H9 (cell line): ENCODE measurements around the gene GABBR2. TPM values are rescaled to one million over a fixed set of nuclear protein-coding genes. Genes with fewer than 3 reads are reported as not detected.

ENCODE experiments used
- DNase-seq: peaks from one replicate; pipeline ENCODE4 v3.0.0-alpha.2; 2017
- H2AFZ ChIP-seq: one replicate; pipeline ENCODE4 v1.6.1; 2013; ENCODE audit warnings: mild to moderate bottlenecking, low read length, control low read depth, moderate library complexity
- H2AK5ac ChIP-seq: 2 replicates; pipeline ENCODE4 v1.6.1; 2013; ENCODE audit warnings: low read length, control low read depth, mixed read lengths; ENCODE audit not compliant: insufficient read length
- H2BK120ac ChIP-seq: one replicate; pipeline ENCODE4 v1.6.1; 2013; ENCODE audit warnings: low read depth, mild to moderate bottlenecking, low read length, control low read depth, inconsistent platforms; ENCODE audit not compliant: poor library complexity, severe bottlenecking
- H2BK12ac ChIP-seq: 2 replicates; pipeline ENCODE4 v1.6.1; 2013; ENCODE audit warnings: low read length, control low read depth, mixed read lengths, low read depth; ENCODE audit not compliant: insufficient read length
- H2BK15ac ChIP-seq: 2 replicates; pipeline ENCODE4 v1.6.1; 2013; ENCODE audit warnings: low read depth, low read length, control low read depth
- H2BK20ac ChIP-seq: one replicate; pipeline ENCODE4 v1.6.1; 2013; ENCODE audit warnings: low read depth, mild to moderate bottlenecking, low read length, control low read depth, inconsistent platforms; ENCODE audit not compliant: poor library complexity, severe bottlenecking
- H2BK5ac ChIP-seq: 2 replicates; pipeline ENCODE4 v1.6.1; 2013; ENCODE audit warnings: low read length, control low read depth, mixed read lengths; ENCODE audit not compliant: insufficient read length
- H3K14ac ChIP-seq: 2 replicates; pipeline ENCODE4 v1.6.1; 2013; ENCODE audit warnings: low read length, control low read depth; ENCODE audit not compliant: insufficient read depth
- H3K18ac ChIP-seq: 2 replicates; pipeline ENCODE4 v1.6.1; 2013; ENCODE audit warnings: low read depth, mild to moderate bottlenecking, mixed read lengths, low read length, control low read depth; ENCODE audit not compliant: insufficient read length
- H3K23ac ChIP-seq: 2 replicates; pipeline ENCODE4 v1.6.1; 2013; ENCODE audit warnings: low read length, control low read depth, mixed read lengths, low read depth; ENCODE audit not compliant: insufficient read length
- H3K23me2 ChIP-seq: 2 replicates; pipeline ENCODE4 v1.6.1; 2013; ENCODE audit warnings: low read depth, mild to moderate bottlenecking, mixed read lengths, low read length, control low read depth; ENCODE audit not compliant: insufficient read length, poor library complexity, severe bottlenecking
- H3K27ac ChIP-seq: 2 replicates; pipeline ENCODE4 v1.5.1; 2013; ENCODE audit warnings: low read length, control low read depth, mixed read lengths, low read depth; ENCODE audit not compliant: insufficient read length
- H3K27me3 ChIP-seq: 2 replicates; pipeline ENCODE4 v1.6.1; 2013; ENCODE audit warnings: low read length, control low read depth, inconsistent platforms; ENCODE audit not compliant: insufficient read depth
- H3K4ac ChIP-seq: 2 replicates; pipeline ENCODE4 v1.6.1; 2013; ENCODE audit warnings: low read depth, mild to moderate bottlenecking, control low read depth, inconsistent platforms, low read length, moderate library complexity
- H3K4me1 ChIP-seq: 2 replicates; pipeline ENCODE4 v1.6.1; 2013; ENCODE audit warnings: low read length, control low read depth, inconsistent platforms; ENCODE audit not compliant: insufficient read depth
- H3K4me2 ChIP-seq: 2 replicates; pipeline ENCODE4 v1.6.1; 2013; ENCODE audit warnings: low read length, control low read depth, mixed read lengths; ENCODE audit not compliant: insufficient read length, insufficient read depth
- H3K56ac ChIP-seq: 2 replicates; pipeline ENCODE4 v1.6.1; 2013; ENCODE audit warnings: low read depth, mild to moderate bottlenecking, mixed read lengths, low read length, control low read depth; ENCODE audit not compliant: insufficient read length
- H3K79me1 ChIP-seq: 2 replicates; pipeline ENCODE4 v1.6.1; 2013; ENCODE audit warnings: low read depth, mild to moderate bottlenecking, moderate library complexity, low read length, control low read depth, inconsistent platforms; ENCODE audit not compliant: insufficient read depth, poor library complexity, severe bottlenecking
- H3K79me2 ChIP-seq: 2 replicates; pipeline ENCODE4 v1.6.1; 2013; ENCODE audit warnings: low read length, control low read depth, inconsistent platforms; ENCODE audit not compliant: insufficient read depth
- H3K9ac ChIP-seq: 2 replicates; pipeline ENCODE4 v1.6.1; 2013; ENCODE audit warnings: low read length, control low read depth, mixed read lengths; ENCODE audit not compliant: insufficient read length; ENCODE audit errors: extremely low read depth
- H3K9me3 ChIP-seq: one replicate; pipeline ENCODE4 v1.6.1; 2013; ENCODE audit warnings: low read depth, low read length, inconsistent platforms; ENCODE audit not compliant: control insufficient read depth
- H3T11ph ChIP-seq: one replicate; pipeline ENCODE4 v1.6.1; 2013; ENCODE audit warnings: mild to moderate bottlenecking, low read length, control low read depth, inconsistent platforms
- H4K20me1 ChIP-seq: one replicate; pipeline ENCODE4 v1.6.1; 2013; ENCODE audit not compliant: control insufficient read depth, insufficient read length, insufficient read depth
- H4K5ac ChIP-seq: 2 replicates; pipeline ENCODE4 v1.6.1; 2013; ENCODE audit warnings: low read depth, mild to moderate bottlenecking, mixed read lengths, low read length, control low read depth; ENCODE audit not compliant: insufficient read length
- H4K8ac ChIP-seq: replicated peaks from 2 replicates; pipeline ENCODE4 v1.6.1; 2013; ENCODE audit warnings: low read length, control low read depth, mixed read lengths, low read depth; ENCODE audit not compliant: insufficient read length
- H4K91ac ChIP-seq: 2 replicates; pipeline ENCODE4 v1.6.1; 2013; ENCODE audit warnings: low read depth, mild to moderate bottlenecking, moderate library complexity, mixed read lengths, low read length, control low read depth; ENCODE audit not compliant: insufficient read length
- H3K27ac Mint-ChIP-seq, 3 experiments: 2 replicates in 2 of 3; 3 replicates in 1 of 3; pipeline ENCODE4 v1.8.0; 2020 to 2021; ENCODE audit warnings: mixed read lengths in 3 of 3, mild to moderate bottlenecking in 1 of 3, moderate library complexity in 1 of 3
- H3K27me3 Mint-ChIP-seq: 2 replicates; pipeline ENCODE4 v1.8.0; 2021; ENCODE audit warnings: low read depth, mild to moderate bottlenecking, moderate library complexity, mixed read lengths
- H3K36me3 Mint-ChIP-seq, 3 experiments: 2 replicates in 2 of 3; 3 replicates in 1 of 3; pipeline ENCODE4 v1.8.0; 2020 to 2021; ENCODE audit warnings: low read depth in 3 of 3, mixed read lengths in 3 of 3; ENCODE audit not compliant: insufficient read depth in 1 of 3
- H3K4me1 Mint-ChIP-seq, 2 experiments: 2 replicates each; pipeline ENCODE4 v1.8.0; 2020; ENCODE audit warnings: mixed read lengths in 2 of 2
- H3K4me3 Mint-ChIP-seq, 2 experiments: 2 replicates in 1 of 2; 3 replicates in 1 of 2; pipeline ENCODE4 v1.8.0; 2020 to 2021; ENCODE audit warnings: mild to moderate bottlenecking in 2 of 2, mixed read lengths in 2 of 2, moderate library complexity in 1 of 2
- H3K9me3 Mint-ChIP-seq, 2 experiments: 2 replicates in 1 of 2; 3 replicates in 1 of 2; pipeline ENCODE4 v1.8.0; 2020; ENCODE audit warnings: mild to moderate bottlenecking in 2 of 2, mixed read lengths in 2 of 2, moderate library complexity in 1 of 2
- CTCF ChIP-seq: fragments of 200-600 bp; sonication (generic); conservative IDR thresholded peaks from 3 replicates; pipeline ENCODE4 v1.8.0; 2021; ENCODE audit warnings: antibody characterized with exemption, mild to moderate bottlenecking
- WGBS: extraction: QIAGEN DNeasy Blood & Tissue Kit; methylation state at CpG from one replicate; pipeline ENCODE4 v1.1.7; 2013; ENCODE audit warnings: missing lambda C conversion rate, low lambda C conversion rate, mixed read lengths; ENCODE audit not compliant: insufficient read length; ENCODE audit errors: extremely low coverage; 5-methylcytosine and 5-hydroxymethylcytosine counted together
- total RNA-seq: library from RNA; stranded (reverse); gene quantifications from 2 replicates; pipeline ENCODE4 v1.2.1, GENCODE V29; 2021

GABBR2 gene
- total RNA-seq, 1 experiment from 2014 or later = 0.66 TPM

- no peak overlapping the region for H3K27ac Mint-ChIP-seq
- H3K4me2 ChIP-seq = no peak overlapping the region
Measured at GRCh38 chr9:98687911-98688310, 20.8 kb downstream of the GABBR2 start.

More at GRCh38 chr9:98687911-98688310, 20.8 kb downstream of the GABBR2 start:
- H3K27me3 ChIP-seq = no peaks in the 10 kb centered on the region
- no peak overlapping the region for H2AK5ac ChIP-seq
- no peaks in the 10 kb centered on the region for H3K79me1 ChIP-seq
- H3K4ac ChIP-seq = no peak overlapping the region
- no peak overlapping the region for H3K4me3 Mint-ChIP-seq
- no peak overlapping the region for H3K14ac ChIP-seq
- H3K9ac ChIP-seq = no peak overlapping the region
- H3K4me1 Mint-ChIP-seq = peaks cover 6 to 7% of the 10 kb centered on the region in 2 experiments
- no peak for DNase-seq
- no peak overlapping the region for H2BK12ac ChIP-seq
- no peak overlapping the region for H2BK5ac ChIP-seq
- H3K23me2 ChIP-seq = no peaks in the 10 kb centered on the region
- H4K5ac ChIP-seq = no peak overlapping the region
- no peaks in the 10 kb centered on the region for H4K20me1 ChIP-seq
- no peak overlapping the region for H2BK15ac ChIP-seq
- H3K9me3 ChIP-seq = no peaks in the 10 kb centered on the region
- H4K8ac ChIP-seq = no peak overlapping the region
- no peak overlapping the region for H2BK20ac ChIP-seq
- no peak overlapping the region for H3K27ac ChIP-seq
- H3K79me2 ChIP-seq = no peaks in the 10 kb centered on the region
- H2BK120ac ChIP-seq = no peak overlapping the region
- H3K56ac ChIP-seq = no peak overlapping the region
- H3T11ph ChIP-seq = no peak overlapping the region
- peaks cover 13% of the 10 kb centered on the region for H3K27me3 Mint-ChIP-seq
- H2AFZ ChIP-seq = no peak overlapping the region
- no peak overlapping the region for H4K91ac ChIP-seq
- H3K18ac ChIP-seq = no peak overlapping the region
- H3K23ac ChIP-seq = no peak overlapping the region
- no peaks in the 10 kb centered on the region; a peak in 1 of 5 replicates for H3K9me3 Mint-ChIP-seq
- no peaks in the 10 kb centered on the region for H3K4me1 ChIP-seq
- TF ChIP-seq CTCF = no peak
- H3K36me3 Mint-ChIP-seq = no peaks in the 10 kb centered on the region
- no CpG with 5 or more reads among the region's 1 CpG for WGBS
